LNCaP clone FGC (cell line): ENCODE measurements around the gene FLNB.

ENCODE experiments used
- DNase-seq: peaks from one replicate; pipeline ENCODE4 v3.0.0-alpha.2; 2011; ENCODE audit warnings: low read depth
- H3K4me3 ChIP-seq: 2 replicates; pipeline ENCODE4 v1.5.1; 2011; ENCODE audit warnings: mild to moderate bottlenecking, low read depth, low read length, control low read depth
- CTCF ChIP-seq: IDR thresholded peaks from 2 replicates; pipeline ENCODE4 v1.5.1; 2012; ENCODE audit warnings: mild to moderate bottlenecking; ENCODE audit not compliant: control insufficient read depth, insufficient read depth; ENCODE audit errors: extremely low read depth

The FLNB gene

DNA sequence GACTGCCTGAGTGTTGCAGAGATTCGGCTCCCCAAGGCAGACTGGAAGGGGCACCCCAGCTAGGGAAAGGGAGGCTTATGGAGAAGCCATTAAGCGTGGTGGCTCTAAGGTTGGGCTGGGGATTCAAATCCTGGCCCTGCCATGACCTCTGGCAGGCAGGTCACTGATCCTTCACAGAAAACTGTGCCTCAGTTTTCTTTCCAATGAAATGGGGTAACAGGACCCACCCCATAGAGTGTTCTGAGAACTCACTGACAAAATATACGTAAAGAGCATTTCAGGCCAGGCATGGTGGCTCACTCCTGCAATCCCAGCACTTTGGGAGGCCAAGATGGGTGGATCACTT is 167.9 kb downstream of the FLNB start:
- TF ChIP-seq CTCF: no peak

GRCh38 chr3:58176827-58177489 is 168.7 kb downstream of the FLNB start:
- no peak overlapping the region for H3K4me3 ChIP-seq
- DNase-seq: no peak
- no peak for TF ChIP-seq CTCF

More for the DNA sequence above, 167.9 kb downstream of the FLNB start:
- DNase-seq: no peak
- H3K4me3 ChIP-seq: no peak overlapping the region

GRCh38 chr3:58177747-58178527 is 169.7 kb downstream of the FLNB start:
- H3K4me3 ChIP-seq: peak overlapping the region; percentile 24
- peak; percentile 91 for TF ChIP-seq CTCF
- no peak for DNase-seq

DNA sequence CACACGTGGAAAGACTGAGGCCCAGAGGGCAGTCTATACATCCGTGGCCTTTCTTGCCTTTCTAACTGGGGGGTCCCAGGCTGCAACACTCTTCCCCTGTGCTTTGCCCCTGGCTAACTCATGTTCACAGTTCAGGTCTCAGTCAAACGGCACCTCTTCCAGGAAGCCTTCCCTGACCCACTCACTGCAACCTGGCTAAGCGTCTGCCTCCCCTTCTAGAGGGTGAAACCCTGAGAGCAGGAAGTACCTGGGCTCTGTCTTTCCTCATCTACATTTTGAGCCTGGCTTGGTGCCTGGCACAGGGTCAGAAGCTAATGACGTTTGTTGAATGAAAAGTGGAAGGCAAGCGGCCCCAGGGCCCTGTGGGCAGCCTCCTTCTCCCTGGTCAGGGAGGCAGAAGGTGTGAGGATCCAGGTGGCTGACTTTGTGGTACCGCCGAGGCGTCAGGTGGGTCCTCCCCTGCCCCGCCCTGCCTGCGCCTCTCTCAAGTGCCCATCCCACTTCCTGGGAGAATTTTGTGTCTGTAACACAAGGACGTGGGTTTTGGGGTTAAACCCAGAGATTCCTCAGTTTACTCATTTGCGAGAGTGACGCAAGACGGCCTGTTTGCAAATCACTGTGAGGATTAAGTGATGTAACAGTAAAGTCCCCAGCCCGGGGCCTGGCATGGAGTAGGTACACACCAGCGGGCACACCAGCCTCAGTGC is 170.5 kb downstream of the FLNB start:
- no peak for DNase-seq
- no peak for TF ChIP-seq CTCF
- no peak overlapping the region for H3K4me3 ChIP-seq

GRCh38 chr3:58179235-58180098 is 171.2 kb downstream of the FLNB start:
- TF ChIP-seq CTCF: no peak
- no peak overlapping the region for H3K4me3 ChIP-seq
- DNase-seq: no peak

GRCh38 chr3:58180099-58180880 is 172.1 kb downstream of the FLNB start:
- TF ChIP-seq CTCF: no peak
- no peak for DNase-seq
- no peak overlapping the region for H3K4me3 ChIP-seq
